Posterior vena cava (tissue), 2 donors: ENCODE data around the gene ZKSCAN2. TPM values are rescaled to one million over a fixed set of nuclear protein-coding genes. Genes with fewer than 3 reads are reported as not detected.
A peak's percentile ranks its signal among the peaks of the same experiment; 100 is the strongest.

Experiments used
- DNase-seq: peaks from one replicate; pipeline ENCODE4 v3.0.0-alpha.2; 2020; ENCODE audit warnings: low spot score
- intact Hi-C, 2 donors: fragments of 100-400 bp; cut with DNase I; formaldehyde crosslinking; loops; one replicate each; pipeline versions ENCODE4 v1.14.1 to v1.14.2; 2022 to 2023
- long read RNA-seq, 2 donors: library from polyadenylated mRNA; unstranded; transcript quantifications; one replicate each; pipeline ENCODE4 v2.0.0, GENCODE V29; 2020 to 2021
- total RNA-seq, 2 donors: library from RNA; stranded (reverse); fragmentation: NEBNext Ultra II Directional; extraction: Animal tissue kit (Norgen Biotek cat#: 25700); gene quantifications; one replicate each; pipeline ENCODE4 v1.2.1, GENCODE V29; 2021
- donor health status: DM: yes; HTN: yes; CAD: no.
- donor health status: DM: yes; HTN: yes; CAD: no.

The ZKSCAN2 gene
- 1 to 10 TPM; 4.3 to 4.9 TPM for total RNA-seq
- long read RNA-seq, donor 1 = 0 reads
- long read RNA-seq, donor 2 = 0 reads

GRCh38 chr16:25257470-25257955 lies at the start of gene ZKSCAN2:
Gene ZKSCAN2 (minus strand): TSS chr16:25257845. CDS start chr16:25257127, 718 bp downstream.
- DNase-seq = peak; percentile 97
- intact Hi-C loops = loop anchor here in 1 of 2 donors (5.0 kb wide), 1 partner anchor 1930 kb away; no protein-coding TSS in a partner anchor

- no peak for DNase-seq
- intact Hi-C loops = loop anchor here in 1 of 2 donors (5.0 kb wide), 1 partner anchor 1207 kb away; no protein-coding TSS in a partner anchor
Observed at GRCh38 chr16:25299792-25300590, 42.3 kb upstream of the ZKSCAN2 start.

GRCh38 chr16:25298165-25298872 lies 40.7 kb upstream of the ZKSCAN2 start:
- intact Hi-C loops = no loop called here
- no peak for DNase-seq

GRCh38 chr16:25297151-25297787 lies 39.6 kb upstream of the ZKSCAN2 start:
- intact Hi-C loops = no loop called here
- DNase-seq = no peak

GRCh38 chr16:25291580-25291979 lies 33.9 kb upstream of the ZKSCAN2 start:
- DNase-seq = no peak
- intact Hi-C loops = loop anchor here in 1 of 2 donors (5.0 kb wide), 1 partner anchor 1916 kb away; no protein-coding TSS in a partner anchor

- intact Hi-C loops = no loop called here
- no peak for DNase-seq
Observed at GRCh38 chr16:25289466-25289865, 31.8 kb upstream of the ZKSCAN2 start.

GRCh38 chr16:25279491-25279890 lies 21.8 kb upstream of the ZKSCAN2 start:
- DNase-seq = no peak
- intact Hi-C loops = no loop called here

GRCh38 chr16:25271421-25271820 lies 13.8 kb upstream of the ZKSCAN2 start:
- DNase-seq = no peak
- intact Hi-C loops = no loop called here

- intact Hi-C loops = no loop called here
- no peak for DNase-seq
Observed at GRCh38 chr16:25270577-25270976, 12.9 kb upstream of the ZKSCAN2 start.

- intact Hi-C loops = no loop called here
- DNase-seq = no peak
Observed at GRCh38 chr16:25269879-25270278, 12.2 kb upstream of the ZKSCAN2 start.

- intact Hi-C loops = no loop called here
- no peak for DNase-seq
Observed at GRCh38 chr16:25265968-25266367, 8.3 kb upstream of the ZKSCAN2 start.

GRCh38 chr16:25264597-25264996 lies 7.0 kb upstream of the ZKSCAN2 start:
- no peak for DNase-seq
- intact Hi-C loops = no loop called here

GRCh38 chr16:25260416-25260815 lies 2.8 kb upstream of the ZKSCAN2 start:
- intact Hi-C loops = no loop called here
- DNase-seq = no peak

- intact Hi-C loops = loop anchor here in 1 of 2 donors (5.0 kb wide), 1 partner anchor 1928 kb away; no protein-coding TSS in a partner anchor
- DNase-seq = no peak
Observed at GRCh38 chr16:25258861-25259179, 1.2 kb upstream of the ZKSCAN2 start.

GRCh38 chr16:25257956-25258860 lies 563 bp upstream of the ZKSCAN2 start:
- intact Hi-C loops = loop anchor here in 1 of 2 donors (5.0 kb wide), 1 partner anchor 1929 kb away; no protein-coding TSS in a partner anchor
- no peak for DNase-seq

- intact Hi-C loops = loop anchor here in 1 of 2 donors (5.0 kb wide), 1 partner anchor 1930 kb away; no protein-coding TSS in a partner anchor
- DNase-seq = no peak
Observed at GRCh38 chr16:25256695-25257469, 763 bp downstream of the ZKSCAN2 start.

GRCh38 chr16:25253322-25253721 lies 4.3 kb downstream of the ZKSCAN2 start:
- intact Hi-C loops = no loop called here
- DNase-seq = no peak

- no peak for DNase-seq
- intact Hi-C loops = no loop called here
Observed at GRCh38 chr16:25250467-25250866, 7.2 kb downstream of the ZKSCAN2 start.
